Measurements from ENCODE around the gene OR2L5.

Gene OR2L5, protein sequence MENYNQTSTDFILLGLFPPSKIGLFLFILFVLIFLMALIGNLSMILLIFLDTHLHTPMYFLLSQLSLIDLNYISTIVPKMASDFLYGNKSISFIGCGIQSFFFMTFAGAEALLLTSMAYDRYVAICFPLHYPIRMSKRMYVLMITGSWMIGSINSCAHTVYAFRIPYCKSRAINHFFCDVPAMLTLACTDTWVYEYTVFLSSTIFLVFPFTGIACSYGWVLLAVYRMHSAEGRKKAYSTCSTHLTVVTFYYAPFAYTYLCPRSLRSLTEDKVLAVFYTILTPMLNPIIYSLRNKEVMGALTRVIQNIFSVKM

DNA sequence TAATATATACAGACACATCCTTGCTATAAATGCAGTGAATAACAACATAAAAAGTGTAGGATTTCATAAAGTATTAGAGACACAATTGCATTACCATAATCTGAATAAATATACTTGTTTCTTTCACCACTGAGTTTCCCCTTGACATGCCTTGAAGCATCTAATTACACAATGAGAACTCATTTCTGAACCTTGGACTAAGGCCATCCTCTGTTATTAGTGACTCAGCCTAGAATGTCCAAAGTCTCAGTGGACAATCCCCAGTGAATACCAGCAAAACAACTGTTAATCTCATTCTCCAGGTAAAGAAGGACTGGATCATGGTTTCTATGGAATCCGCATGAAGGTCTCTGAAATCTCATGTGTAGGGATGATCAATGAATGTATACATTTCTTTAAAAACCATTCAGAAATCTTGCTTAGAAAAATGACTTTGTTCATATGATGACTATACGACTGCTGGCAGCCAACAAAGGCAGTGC, at the start of gene OR2L5:
Gene OR2L5, plus strand, starts transcription at position 432 of the 482 bp plus-strand sequence. CDS start 8,288 bp downstream, outside the sequence.
- DNase-seq (ENCODE audit: low read depth in 4 of 4, low spot score in 1 of 4): no peak

DNA sequence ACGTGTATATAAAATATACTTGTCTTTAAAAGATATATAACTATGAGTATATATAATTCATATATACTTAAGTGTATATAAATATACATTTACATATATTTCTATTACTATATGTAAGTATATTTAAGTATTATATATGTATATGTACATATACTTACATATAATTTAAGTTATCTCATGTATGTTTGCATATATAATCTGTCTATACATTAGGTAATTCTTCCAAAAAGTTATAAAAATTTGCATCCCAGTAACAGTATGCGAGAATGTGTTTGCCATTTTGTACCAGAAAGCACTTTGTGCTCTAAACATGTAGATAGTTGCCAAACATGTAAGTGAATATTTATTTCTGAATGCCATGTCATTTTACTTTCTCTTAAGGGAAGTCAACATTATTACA, 48.5 kb upstream of the OR2L5 start, which contains the start of gene OR2AK2:
Gene OR2AK2, plus strand, starts transcription at position 301 of the 400 bp plus-strand sequence. CDS start 144 bp downstream, outside the sequence.
- DNase-seq (ENCODE audit: low read depth in 4 of 4, low spot score in 1 of 4): no peak

DNA sequence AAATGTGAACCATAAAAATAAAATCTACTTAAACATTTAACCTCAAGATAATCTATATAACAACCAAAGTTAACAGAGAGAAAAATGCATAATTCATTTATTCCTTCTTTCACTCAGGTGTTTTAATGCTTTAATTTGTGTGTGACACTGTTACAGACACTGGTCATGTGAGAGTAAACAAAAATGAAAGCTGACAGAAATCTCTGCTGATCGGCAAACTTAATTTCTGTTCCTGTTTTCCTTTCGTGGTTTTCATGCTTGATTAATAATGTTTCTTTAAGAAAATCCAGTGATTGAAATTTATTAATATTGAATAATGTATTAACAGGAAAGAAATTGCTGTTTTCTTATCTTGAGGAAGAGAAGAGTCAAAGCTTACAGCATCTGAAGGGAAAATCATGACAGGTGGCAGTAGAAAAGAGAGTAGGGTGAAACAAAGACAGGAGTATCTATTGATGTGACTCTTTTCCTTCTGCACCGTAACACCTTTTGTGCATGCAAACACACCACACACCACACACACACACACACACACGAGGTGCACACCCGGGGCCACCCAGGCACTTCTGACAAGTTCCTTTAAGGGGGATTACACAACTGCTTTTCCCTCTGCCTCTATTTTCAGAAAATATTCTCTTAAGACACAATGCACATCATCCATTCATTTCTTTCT, 46.8 kb upstream of the OR2L5 start:
- DNase-seq (ENCODE audit: low read depth in 4 of 4, low spot score in 1 of 4): no peak

DNA sequence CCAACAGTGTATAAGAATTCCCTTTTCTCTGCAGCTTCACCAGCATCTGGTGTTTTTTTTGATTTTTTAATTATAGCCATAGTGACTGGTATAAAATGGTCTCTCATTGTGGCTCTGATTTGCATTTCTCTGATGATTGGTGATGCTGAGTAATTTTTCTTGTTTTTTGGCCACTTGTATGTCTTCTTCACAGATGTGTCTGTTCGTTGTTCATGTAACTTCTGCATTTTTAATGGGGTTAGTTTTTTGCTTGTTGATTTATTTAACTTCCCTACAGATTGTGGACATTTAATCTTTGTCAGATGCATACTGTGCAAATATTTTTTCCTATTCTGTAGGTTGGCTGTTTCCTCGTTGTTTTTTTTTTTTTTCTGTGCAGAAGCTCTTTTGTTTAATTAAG, 20.5 kb upstream of the OR2L5 start:
- DNase-seq (ENCODE audit: low read depth in 4 of 4, low spot score in 1 of 4): no peak

DNA sequence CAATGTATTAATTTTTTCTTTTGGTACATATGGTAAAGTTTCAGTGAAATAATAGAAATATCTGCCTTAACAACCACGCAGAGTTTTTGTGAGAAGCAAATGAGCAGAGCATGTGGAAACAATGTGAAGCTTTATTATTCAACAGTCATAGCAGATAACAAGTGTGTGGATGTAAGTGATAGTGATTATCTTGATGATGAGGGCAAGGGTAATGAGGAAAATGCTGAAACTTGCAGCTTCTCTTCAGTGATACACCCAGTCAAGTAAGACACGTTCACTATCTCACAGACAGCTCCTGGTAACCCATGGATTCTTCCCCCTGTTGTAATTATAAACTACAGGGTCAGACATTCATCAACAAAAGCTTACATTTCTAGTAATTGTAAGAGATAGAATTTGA, 14.6 kb upstream of the OR2L5 start:
- no peak for DNase-seq (ENCODE audit: low read depth in 4 of 4, low spot score in 1 of 4)

DNA sequence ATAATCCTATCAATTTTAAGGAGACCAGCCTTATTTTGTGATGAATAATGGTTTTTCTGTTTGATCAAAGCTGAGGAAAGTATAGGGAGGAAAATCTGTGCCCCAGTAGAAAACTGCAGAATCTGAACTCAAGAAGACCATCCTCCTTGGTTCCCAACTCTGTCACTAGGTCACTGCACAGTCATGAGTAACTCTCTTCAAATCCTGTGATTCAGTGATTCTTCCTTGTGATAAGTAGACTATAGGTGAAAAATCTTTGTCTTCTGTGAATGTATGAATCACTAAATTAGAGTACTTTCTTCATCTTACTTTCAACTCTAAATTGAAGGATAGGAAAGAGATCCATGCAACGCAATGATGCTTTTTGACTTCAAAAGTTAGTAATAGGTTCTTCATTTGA, 13.3 kb upstream of the OR2L5 start:
- DNase-seq (ENCODE audit: low read depth in 4 of 4, low spot score in 1 of 4): no peak

DNA sequence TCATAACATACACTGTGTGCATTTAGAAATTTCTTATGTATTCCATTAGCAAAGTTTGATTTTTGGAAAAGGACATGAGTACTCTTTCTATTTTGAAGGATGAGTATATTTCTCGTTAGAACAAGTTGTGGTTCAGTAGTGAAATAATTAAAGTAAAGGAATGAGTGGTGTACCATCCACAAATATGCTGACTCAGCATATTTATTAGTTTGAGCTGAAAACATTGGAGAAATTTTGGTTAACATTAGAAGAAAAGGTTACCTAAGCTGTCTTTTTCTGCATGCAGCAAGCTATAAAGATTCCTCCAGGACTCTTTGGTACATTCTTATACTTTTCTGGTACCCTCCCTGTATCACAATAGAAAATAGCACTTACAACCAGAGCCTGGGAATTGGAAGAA, 5.7 kb upstream of the OR2L5 start:
- DNase-seq (ENCODE audit: low read depth in 4 of 4, low spot score in 1 of 4): no peak

DNA sequence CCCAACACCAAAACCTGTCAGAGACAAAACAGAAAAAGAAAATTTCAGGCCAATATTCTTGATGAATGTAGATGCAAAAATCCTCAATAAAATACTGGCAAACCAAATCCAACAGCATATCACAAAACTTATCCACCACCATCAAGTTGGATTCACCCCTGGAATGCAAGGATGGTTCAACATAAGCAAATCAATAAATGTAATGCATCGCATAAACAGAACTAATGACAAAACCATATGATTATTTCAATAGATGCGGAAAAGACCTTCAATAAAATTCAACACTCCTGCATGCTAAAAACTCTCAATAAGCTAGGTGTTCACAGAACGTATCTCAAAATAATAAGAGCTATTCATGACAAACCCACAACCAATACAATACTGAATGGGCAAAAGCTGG, 3.8 kb upstream of the OR2L5 start:
- DNase-seq (ENCODE audit: low read depth in 4 of 4, low spot score in 1 of 4): no peak

DNA sequence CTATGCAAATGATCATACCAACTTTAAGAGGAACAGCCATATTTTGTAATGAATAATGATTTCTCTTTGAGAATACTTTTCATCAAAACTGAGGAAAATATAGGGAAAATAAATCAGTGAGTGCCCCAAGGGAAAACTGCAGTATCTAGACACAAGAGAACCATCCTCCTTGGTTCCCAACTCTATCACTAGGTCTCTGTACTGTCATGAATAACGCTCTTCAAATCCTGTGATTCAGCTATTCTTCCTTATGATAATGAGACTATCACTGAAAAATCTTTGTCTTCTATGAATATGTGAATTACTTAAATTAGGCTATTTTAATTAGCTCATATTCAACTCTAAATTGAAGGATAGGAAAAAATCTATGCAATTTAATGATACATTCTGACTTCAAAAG, 2.3 kb downstream of the OR2L5 start:
- no peak for DNase-seq (ENCODE audit: low read depth in 4 of 4, low spot score in 1 of 4)

DNA sequence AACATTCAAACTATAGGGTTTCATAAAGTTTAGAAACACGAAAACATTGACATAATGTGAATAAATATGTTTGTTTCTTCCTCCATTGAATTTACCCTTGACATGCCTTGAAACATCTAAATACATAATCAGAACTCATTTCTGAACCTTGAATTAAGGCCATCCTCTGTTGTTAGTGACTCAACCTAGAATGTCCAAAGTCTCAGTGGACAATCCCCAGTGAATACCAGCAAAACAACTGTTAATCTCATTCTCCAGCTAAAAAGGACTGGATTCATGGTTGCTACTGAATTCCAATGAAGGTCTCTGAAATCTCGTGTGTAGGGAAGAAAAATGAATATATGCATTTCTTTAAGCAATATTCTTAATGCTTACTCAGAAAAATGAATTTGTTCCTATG, 16.3 kb downstream of the OR2L5 start, which contains the start of gene OR2L2:
Gene OR2L2, plus strand, starts transcription at position 301 of the 400 bp plus-strand sequence. CDS start 8,198 bp downstream, outside the sequence.
- DNase-seq (ENCODE audit: low read depth in 4 of 4, low spot score in 1 of 4): no peak

DNA sequence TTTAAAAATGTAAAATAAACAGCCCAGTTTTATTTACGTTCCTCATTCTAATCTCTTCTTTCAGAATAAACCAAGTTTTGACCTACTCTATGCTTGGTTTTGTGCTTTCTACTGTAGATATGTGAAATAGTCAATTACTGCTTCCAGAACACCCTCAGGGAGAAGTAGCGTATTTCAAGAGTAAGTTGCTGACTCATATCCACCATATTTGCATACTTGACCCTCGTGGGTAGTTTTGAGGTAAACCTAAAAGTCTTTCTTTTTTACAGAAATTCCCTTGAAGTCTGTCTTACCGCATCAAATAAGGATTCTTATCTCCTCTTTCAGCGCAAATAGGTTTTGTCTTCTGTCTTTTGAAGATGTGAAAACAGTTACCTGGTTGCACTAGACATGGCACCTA, 31.7 kb downstream of the OR2L5 start:
- no peak for DNase-seq (ENCODE audit: low read depth in 4 of 4, low spot score in 1 of 4)

DNA sequence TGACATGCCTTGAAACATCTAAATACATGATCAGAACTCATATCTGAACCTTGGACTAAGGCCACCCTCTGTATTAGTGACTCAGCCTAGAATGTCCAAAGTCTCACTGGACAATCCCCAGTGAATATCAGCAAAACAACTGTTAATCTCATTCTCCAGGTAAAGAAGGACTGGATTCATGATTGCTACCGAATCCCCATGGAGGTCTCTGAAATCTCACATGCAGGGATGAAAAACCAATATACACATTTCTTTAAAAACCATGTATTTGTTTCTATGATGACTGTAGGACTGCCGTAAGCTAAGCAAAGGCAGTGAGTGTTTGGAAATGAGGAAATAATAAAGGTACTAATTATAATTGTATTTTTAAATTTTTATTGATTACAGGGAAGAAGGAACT, 33.1 kb downstream of the OR2L5 start, which contains the start of gene OR2L3:
Gene OR2L3, plus strand, starts transcription at position 301 of the 400 bp plus-strand sequence. CDS start 13,846 bp downstream, outside the sequence.
- DNase-seq (ENCODE audit: low read depth in 4 of 4, low spot score in 1 of 4): no peak

DNA sequence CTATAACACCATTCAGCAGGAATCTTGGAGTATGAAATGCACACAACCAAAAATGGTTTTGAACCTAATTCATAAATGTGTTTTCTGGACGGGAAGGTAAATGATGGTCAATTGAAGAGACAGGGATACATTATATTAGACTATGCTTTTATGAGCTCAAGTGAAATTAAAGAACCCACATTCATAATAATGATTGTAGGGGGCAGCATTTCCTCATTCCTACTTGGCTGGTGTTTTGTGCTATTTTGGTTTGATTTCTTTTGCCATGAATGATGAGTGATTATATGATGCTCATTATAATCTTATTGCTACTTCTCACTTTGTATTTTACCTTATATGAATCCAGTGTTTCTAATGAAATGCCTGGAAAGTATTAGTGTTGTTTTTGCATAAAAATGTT, 33.5 kb downstream of the OR2L5 start:
- no peak for DNase-seq (ENCODE audit: low read depth in 4 of 4, low spot score in 1 of 4)

DNA sequence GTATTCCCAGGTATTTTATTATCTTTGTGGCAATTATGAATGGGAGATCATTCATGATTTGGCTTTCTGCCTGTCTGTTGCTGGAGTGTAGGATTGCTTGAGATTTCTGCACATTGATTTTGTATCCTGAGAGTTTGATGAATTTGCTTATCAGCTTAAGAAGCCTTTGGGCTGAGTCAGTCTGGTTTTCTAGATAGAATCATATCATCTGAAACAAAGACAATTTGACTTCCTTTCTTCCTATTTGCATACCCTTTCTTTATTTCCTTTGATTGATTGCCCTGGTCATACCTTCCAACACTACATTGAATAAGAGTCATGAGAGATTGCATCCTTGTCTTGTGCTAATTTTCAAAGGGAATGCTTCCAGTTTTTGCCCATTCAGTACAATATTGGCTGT, 41.2 kb downstream of the OR2L5 start:
- no peak for DNase-seq (ENCODE audit: low read depth in 4 of 4, low spot score in 1 of 4)

DNA sequence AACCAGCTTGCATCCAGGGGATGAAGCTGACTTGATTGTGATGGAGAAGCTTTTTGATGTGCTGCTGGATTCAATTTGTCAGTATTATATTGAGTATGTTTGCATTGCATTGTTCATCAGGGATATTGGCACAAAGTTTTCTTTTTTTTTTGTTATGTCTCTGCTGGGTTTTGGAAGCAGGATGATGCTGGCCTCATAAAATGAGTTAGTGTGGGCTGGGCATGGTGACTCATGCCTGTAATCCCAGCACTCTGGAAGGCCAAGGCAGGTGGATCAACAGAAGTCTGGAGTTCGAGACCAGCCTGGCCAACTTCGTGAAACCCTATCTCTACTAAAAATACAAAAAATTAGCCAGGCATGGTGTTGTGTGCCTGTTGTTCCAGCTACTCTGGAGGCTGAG, 41.8 kb downstream of the OR2L5 start:
- no peak for DNase-seq (ENCODE audit: low read depth in 4 of 4, low spot score in 1 of 4)

DNA sequence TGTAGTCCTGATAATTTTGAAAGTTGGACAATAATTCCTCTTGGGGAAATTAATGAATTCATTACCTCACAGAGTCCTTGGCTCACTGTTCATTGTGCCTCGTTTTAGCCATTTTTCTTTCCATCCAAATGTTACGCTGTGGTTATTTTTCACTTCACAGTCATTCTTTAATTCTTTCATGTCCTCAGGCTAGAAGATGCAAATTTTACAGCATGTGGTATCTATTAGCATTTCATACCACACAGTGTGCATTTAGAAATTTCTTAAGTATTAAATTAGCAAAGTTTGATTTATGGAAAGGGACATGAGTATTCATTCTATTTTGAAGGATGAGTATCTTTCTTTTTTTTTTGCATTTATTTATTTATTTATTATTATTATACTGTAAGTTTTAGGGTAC, 51.6 kb downstream of the OR2L5 start:
- DNase-seq (ENCODE audit: low read depth in 4 of 4, low spot score in 1 of 4): no peak

DNA sequence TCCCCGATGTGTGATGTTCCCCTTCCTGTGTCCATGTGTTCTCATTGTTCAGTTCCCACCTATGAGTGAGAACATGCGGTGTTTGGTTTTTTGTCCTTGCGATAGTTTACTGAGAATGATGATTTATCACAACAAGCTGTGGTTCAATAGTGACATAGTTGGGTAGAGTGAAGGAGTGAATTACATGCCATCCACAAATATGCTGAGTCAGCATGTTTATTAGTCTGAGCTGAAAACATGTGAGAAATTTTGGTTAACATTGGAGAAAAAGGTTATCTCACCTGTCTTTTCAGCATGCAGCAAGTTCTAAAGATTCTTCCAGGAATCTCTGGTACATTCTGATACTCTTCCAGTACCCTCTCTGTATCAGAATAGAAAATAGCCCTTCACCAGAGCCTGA, 52.1 kb downstream of the OR2L5 start:
- no peak for DNase-seq (ENCODE audit: low read depth in 4 of 4, low spot score in 1 of 4)
